ENCODE measurements around the gene SLC4A7.

- no peak for TF ChIP-seq CTCF (optimal IDR thresholded peaks at IDR 0.05 in 1 of 3, IDR thresholded peaks at IDR 0.05 in 1 of 3, conservative IDR thresholded peaks at IDR 0.05 in 1 of 3; ENCODE audit: extremely low read depth in 1 of 3, insufficient read depth in 2 of 3, low read length in 3 of 3)
- TF ChIP-seq EZH2 (IDR thresholded peaks at IDR 0.05; ENCODE audit: low read length): no peak
Observed at GRCh38 chr3:27500035-27500434, 15.9 kb upstream of the SLC4A7 start.

Data from keratinocyte (primary cell).